Measurements from ENCODE around the gene CHSY1. TPM values are rescaled to one million over a fixed set of nuclear protein-coding genes. Genes with fewer than 3 reads are reported as not detected.

CHSY1 gene
- total RNA-seq, 6 experiments from 2014 or later = 29.2 to 44.2 (median 40.0) TPM

DNA sequence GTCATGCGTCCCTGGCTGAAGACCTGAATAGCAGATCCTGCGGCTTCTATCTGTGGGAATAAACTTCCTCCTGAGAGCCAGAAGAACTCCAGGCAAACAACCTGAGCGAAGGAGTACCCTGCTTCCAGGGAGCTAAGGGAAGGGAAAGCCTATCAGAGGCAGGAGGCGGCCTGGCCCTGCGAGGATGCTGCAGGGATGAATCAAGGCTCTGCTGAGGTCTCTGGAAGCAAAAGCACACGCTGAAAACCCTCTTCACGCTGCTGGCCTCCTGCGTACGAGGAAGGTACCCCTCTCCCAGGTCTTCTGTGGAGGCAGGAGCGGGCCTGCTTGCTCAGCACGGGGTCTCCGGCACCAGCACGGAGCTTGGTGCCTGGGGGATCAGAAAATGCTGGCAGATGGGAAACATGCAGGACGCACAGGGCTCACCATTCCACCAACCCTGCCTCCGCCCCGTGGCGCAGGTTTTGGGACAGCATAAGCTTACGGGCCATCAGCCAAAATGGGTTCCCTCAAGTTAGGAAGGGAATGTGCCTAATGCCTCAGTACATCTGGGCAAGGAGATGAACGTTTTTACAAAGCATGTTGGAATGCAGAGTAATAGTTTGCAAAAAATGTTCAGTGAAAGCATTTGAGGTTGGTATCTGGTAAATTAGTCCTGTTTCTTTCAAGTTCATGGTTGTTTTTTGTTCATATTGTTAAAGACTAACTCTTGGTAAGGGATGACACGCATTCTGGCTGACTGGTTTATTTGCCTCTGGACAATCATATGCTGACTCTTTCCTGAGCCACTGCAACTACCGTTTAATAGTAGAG, 72.3 kb downstream of the CHSY1 start:
- H3K4me1 Mint-ChIP-seq (ENCODE audit: low read depth) = peaks cover 79% of the 10 kb centered on the region
- peaks cover 64% of the 10 kb centered on the region for H3K36me3 Mint-ChIP-seq (ENCODE audit: low read depth)
- H3K4me3 Mint-ChIP-seq = peak overlapping the region; percentile 60
- DNase-seq = peak; percentile 79
- no peaks in the 10 kb centered on the region for H3K9me3 Mint-ChIP-seq
- peak overlapping the region; percentile 90 for H3K27ac Mint-ChIP-seq
- TF ChIP-seq, protein P1, sequence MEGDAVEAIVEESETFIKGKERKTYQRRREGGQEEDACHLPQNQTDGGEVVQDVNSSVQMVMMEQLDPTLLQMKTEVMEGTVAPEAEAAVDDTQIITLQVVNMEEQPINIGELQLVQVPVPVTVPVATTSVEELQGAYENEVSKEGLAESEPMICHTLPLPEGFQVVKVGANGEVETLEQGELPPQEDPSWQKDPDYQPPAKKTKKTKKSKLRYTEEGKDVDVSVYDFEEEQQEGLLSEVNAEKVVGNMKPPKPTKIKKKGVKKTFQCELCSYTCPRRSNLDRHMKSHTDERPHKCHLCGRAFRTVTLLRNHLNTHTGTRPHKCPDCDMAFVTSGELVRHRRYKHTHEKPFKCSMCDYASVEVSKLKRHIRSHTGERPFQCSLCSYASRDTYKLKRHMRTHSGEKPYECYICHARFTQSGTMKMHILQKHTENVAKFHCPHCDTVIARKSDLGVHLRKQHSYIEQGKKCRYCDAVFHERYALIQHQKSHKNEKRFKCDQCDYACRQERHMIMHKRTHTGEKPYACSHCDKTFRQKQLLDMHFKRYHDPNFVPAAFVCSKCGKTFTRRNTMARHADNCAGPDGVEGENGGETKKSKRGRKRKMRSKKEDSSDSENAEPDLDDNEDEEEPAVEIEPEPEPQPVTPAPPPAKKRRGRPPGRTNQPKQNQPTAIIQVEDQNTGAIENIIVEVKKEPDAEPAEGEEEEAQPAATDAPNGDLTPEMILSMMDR (IDR thresholded peaks at IDR 0.05) = no peak
- no peaks in the 10 kb centered on the region; the same call in 1 of the 2 replicates for H3K27me3 Mint-ChIP-seq (ENCODE audit: insufficient read depth)

DNA sequence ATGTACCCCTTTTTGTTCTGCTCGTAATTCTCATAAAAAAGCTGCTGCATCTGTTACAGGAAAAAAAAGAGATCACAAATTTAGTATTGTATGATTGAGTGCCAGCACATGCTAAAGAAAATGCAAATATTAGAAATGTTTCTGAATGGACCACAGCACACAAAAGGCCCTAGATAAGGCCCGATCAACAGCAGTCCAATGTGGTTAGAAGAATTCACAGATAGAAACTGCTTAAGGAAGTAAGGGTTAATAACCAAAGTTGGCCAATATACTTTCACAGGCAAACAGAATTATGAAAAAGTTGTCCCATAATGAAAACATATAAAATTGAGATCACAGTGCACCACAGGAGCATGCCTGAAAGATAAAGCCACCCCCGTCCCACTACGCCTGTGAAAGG, 72.9 kb downstream of the CHSY1 start:
- no peaks in the 10 kb centered on the region; the same call in 1 of the 2 replicates for H3K27me3 Mint-ChIP-seq (ENCODE audit: insufficient read depth)
- DNase-seq = no peak
- H3K36me3 Mint-ChIP-seq (ENCODE audit: low read depth) = peaks cover 70% of the 10 kb centered on the region
- peaks cover 79% of the 10 kb centered on the region for H3K4me1 Mint-ChIP-seq (ENCODE audit: low read depth)
- no peaks in the 10 kb centered on the region for H3K9me3 Mint-ChIP-seq
- peak overlapping the region; percentile 90; the same call in 1 of the 2 replicates for H3K27ac Mint-ChIP-seq
- H3K4me3 Mint-ChIP-seq = no peak overlapping the region
- TF ChIP-seq, protein P1 (IDR thresholded peaks at IDR 0.05) = no peak

- Mint-ChIP-seq H3K9me3 (no peaks in the 10 kb centered on the region), H3K4me1 (ENCODE audit: low read depth) (peaks cover 74% of the 10 kb centered on the region), H3K36me3 (ENCODE audit: low read depth) (peaks cover 74% of the 10 kb centered on the region), H3K27me3 (ENCODE audit: insufficient read depth) (no peaks in the 10 kb centered on the region; the same call in 1 of the 2 replicates), H3K27ac (no peak overlapping the region; the same call in 1 of the 2 replicates), H3K4me3 (no peak overlapping the region)
- TF ChIP-seq, protein P1 (IDR thresholded peaks at IDR 0.05) = no peak
- DNase-seq = no peak
These were observed 73.4 kb downstream of the CHSY1 start for GRCh38 chr15:101178479-101178878.

DNA sequence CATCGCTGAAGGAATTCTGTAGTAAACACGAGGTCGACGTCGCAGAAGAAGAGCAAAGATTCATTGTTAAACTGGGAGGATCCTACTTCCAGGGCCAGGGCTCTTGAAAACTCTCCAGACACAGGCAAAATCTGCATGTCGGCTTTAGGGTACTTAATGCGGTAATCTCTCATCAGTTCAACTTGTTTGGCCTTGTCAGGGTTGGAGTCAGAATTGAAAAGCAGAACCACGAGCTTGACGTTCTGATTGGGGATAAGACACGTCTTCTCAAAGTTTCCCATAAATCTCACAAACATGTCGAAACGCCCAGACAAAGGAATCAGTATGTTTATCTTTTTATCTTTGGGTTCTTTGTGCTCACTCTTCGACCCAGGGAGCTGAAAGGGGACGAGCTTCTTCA, 74.0 kb downstream of the CHSY1 start:
- no peak for DNase-seq
- Mint-ChIP-seq H3K27ac (0 out of 2 replicates have a peak overlapping the region, but pooled peaks have one; percentile 0), H3K4me1 (ENCODE audit: low read depth) (peaks cover 73% of the 10 kb centered on the region), H3K4me3 (no peak overlapping the region), H3K36me3 (ENCODE audit: low read depth) (peaks cover 74% of the 10 kb centered on the region), H3K9me3 (no peaks in the 10 kb centered on the region), H3K27me3 (ENCODE audit: insufficient read depth) (no peaks in the 10 kb centered on the region; the same call in 1 of the 2 replicates)
- TF ChIP-seq, protein P1 (IDR thresholded peaks at IDR 0.05) = no peak

- H3K4me1 Mint-ChIP-seq (ENCODE audit: low read depth) = peaks cover 73% of the 10 kb centered on the region
- TF ChIP-seq, protein P1 (IDR thresholded peaks at IDR 0.05) = no peak
- DNase-seq = no peak
- H3K9me3 Mint-ChIP-seq = no peaks in the 10 kb centered on the region
- H3K27me3 Mint-ChIP-seq (ENCODE audit: insufficient read depth) = no peaks in the 10 kb centered on the region; the same call in 1 of the 2 replicates
- no peak overlapping the region for H3K4me3 Mint-ChIP-seq
- peaks cover 64% of the 10 kb centered on the region for H3K36me3 Mint-ChIP-seq (ENCODE audit: low read depth)
- H3K27ac Mint-ChIP-seq = peak overlapping the region; percentile 57
These were observed 75.2 kb downstream of the CHSY1 start for GRCh38 chr15:101176625-101177024.

Data from HFFc6 (cell line).